Loucy (cell line): ENCODE data around the gene CCDC127.

Experiments
- H2AFZ ChIP-seq: fragments of 200-600 bp; sonication (generic); 2 replicates; pipeline ENCODE4 v1.6.0; 2016; ENCODE audit warnings: antibody characterized with exemption, mild to moderate bottlenecking, low read length, moderate library complexity
- H3F3A ChIP-seq: fragments of 200-600 bp; 2 replicates; pipeline ENCODE4 v1.6.0; 2016; ENCODE audit warnings: antibody characterized with exemption, low read depth, mild to moderate bottlenecking
- H3K27me3 ChIP-seq: fragments of 200-600 bp; sonication (generic); 2 replicates; pipeline ENCODE4 v1.6.1; 2014; ENCODE audit warnings: low read length, mild to moderate bottlenecking; ENCODE audit not compliant: insufficient read depth, poor library complexity, severe bottlenecking
- H3K36me3 ChIP-seq: fragments of 200-600 bp; sonication (generic); 2 replicates; pipeline ENCODE4 v1.6.1; 2016; ENCODE audit warnings: low read length; ENCODE audit not compliant: insufficient read depth
- H3K4me1 ChIP-seq: fragments of 200-600 bp; sonication (generic); 2 replicates; pipeline ENCODE4 v1.5.1; 2014; ENCODE audit warnings: low read length, mild to moderate bottlenecking; ENCODE audit not compliant: insufficient read depth, poor library complexity, severe bottlenecking
- H3K4me2 ChIP-seq: fragments of 200-600 bp; sonication (generic); 2 replicates; pipeline ENCODE4 v1.6.0; 2014; ENCODE audit warnings: antibody characterized with exemption, low read length, low read depth, mild to moderate bottlenecking; ENCODE audit not compliant: poor library complexity, severe bottlenecking
- H3K4me3 ChIP-seq: fragments of 200-600 bp; sonication (generic); 2 replicates; pipeline ENCODE4 v1.5.1; 2014; ENCODE audit warnings: low read length, mild to moderate bottlenecking, mixed read lengths; ENCODE audit not compliant: poor library complexity, severe bottlenecking
- H3K79me2 ChIP-seq: fragments of 200-600 bp; sonication (generic); 2 replicates; pipeline ENCODE4 v1.6.1; 2014; ENCODE audit warnings: low read length; ENCODE audit not compliant: insufficient read depth
- H3K9ac ChIP-seq: fragments of 200-600 bp; sonication (generic); 2 replicates; pipeline ENCODE4 v1.6.0; 2014; ENCODE audit warnings: mild to moderate bottlenecking, low read depth, low read length, moderate library complexity; ENCODE audit not compliant: poor library complexity, severe bottlenecking
- H3K9me2 ChIP-seq: fragments of 200-600 bp; sonication (generic); replicated peaks from 2 replicates; pipeline ENCODE4 v1.6.1; 2016; ENCODE audit warnings: low read depth, low read length, mixed read lengths
- H3K9me3 ChIP-seq: fragments of 200-600 bp; sonication (generic); 2 replicates; pipeline ENCODE4 v1.6.1; 2014; ENCODE audit warnings: mild to moderate bottlenecking, antibody characterized with exemption, low read length, low read depth; ENCODE audit not compliant: insufficient read depth
- H4K20me1 ChIP-seq: fragments of 200-600 bp; sonication (generic); 2 replicates; pipeline ENCODE4 v1.6.0; 2014; ENCODE audit warnings: antibody characterized with exemption, low read length, mild to moderate bottlenecking; ENCODE audit not compliant: insufficient read depth, poor library complexity, severe bottlenecking
- EZH2phosphoT487 ChIP-seq: fragments of 200-600 bp; IDR thresholded peaks from 2 replicates; pipeline ENCODE4 v1.6.1; 2018; ENCODE audit warnings: antibody characterized with exemption, mild to moderate bottlenecking, moderate library complexity, borderline replicate concordance
- TF ChIP-seq, protein P1 (sequence below): fragments of 200-600 bp; sonication (generic); conservative IDR thresholded peaks from 2 replicates; pipeline ENCODE4 v1.5.1; 2014; ENCODE audit warnings: mild to moderate bottlenecking, antibody characterized with exemption, low read length

CCDC127 gene

DNA sequence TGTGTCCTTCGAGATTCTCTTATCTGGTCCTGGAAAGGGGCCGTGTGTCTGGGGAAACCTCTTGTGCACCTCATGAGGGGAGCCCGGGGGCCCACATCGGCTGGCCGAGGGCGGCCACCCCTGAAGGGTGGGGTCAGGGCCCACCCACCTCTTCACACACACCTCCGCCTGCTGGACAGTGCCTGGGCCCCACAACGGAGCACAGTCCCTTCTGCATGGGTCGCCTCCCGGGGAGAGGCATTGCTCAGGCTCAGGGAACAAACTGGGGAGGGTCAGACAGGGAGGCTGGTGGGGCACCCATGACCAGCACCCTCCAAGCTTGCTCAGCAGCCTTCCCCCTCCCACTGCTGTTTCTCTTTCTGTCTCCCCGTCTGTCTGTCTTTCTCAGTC is 28.0 kb downstream of the CCDC127 start:
- H3K4me1 ChIP-seq: peaks cover 61% of the 10 kb centered on the region
- no peaks in the 10 kb centered on the region for H3F3A ChIP-seq
- H3K4me3 ChIP-seq: no peak overlapping the region
- TF ChIP-seq EZH2phosphoT487: no peak
- TF ChIP-seq, protein P1, sequence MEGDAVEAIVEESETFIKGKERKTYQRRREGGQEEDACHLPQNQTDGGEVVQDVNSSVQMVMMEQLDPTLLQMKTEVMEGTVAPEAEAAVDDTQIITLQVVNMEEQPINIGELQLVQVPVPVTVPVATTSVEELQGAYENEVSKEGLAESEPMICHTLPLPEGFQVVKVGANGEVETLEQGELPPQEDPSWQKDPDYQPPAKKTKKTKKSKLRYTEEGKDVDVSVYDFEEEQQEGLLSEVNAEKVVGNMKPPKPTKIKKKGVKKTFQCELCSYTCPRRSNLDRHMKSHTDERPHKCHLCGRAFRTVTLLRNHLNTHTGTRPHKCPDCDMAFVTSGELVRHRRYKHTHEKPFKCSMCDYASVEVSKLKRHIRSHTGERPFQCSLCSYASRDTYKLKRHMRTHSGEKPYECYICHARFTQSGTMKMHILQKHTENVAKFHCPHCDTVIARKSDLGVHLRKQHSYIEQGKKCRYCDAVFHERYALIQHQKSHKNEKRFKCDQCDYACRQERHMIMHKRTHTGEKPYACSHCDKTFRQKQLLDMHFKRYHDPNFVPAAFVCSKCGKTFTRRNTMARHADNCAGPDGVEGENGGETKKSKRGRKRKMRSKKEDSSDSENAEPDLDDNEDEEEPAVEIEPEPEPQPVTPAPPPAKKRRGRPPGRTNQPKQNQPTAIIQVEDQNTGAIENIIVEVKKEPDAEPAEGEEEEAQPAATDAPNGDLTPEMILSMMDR: no peak
- no peaks in the 10 kb centered on the region for H3K9me2 ChIP-seq
- no peak overlapping the region for H3K9ac ChIP-seq
- H4K20me1 ChIP-seq: no peaks in the 10 kb centered on the region
- H3K27me3 ChIP-seq: no peaks in the 10 kb centered on the region
- H3K9me3 ChIP-seq: no peaks in the 10 kb centered on the region
- no peaks in the 10 kb centered on the region for H3K36me3 ChIP-seq
- H2AFZ ChIP-seq: no peak overlapping the region
- H3K79me2 ChIP-seq: no peaks in the 10 kb centered on the region
- peak overlapping the region; percentile 6 for H3K4me2 ChIP-seq

DNA sequence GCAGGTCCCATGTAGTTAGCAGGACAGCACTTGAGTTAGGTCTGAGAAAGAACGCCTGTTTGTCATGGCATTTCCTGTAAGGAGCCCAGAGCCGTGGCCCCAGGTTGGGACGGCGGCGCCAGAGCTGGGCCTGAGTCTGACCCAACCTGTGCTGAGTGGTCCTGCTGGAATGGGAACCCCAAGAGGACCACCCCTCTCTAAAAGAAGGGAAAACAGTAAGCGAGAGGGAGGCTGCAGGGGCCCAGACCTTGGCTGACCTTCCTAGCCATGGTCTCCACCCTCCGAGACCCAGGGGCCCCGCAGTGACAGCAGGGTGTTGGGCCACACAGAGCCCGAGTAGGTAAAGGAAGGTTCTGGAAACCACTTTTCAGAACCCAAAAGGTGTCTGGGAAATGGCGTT is 28.5 kb downstream of the CCDC127 start:
- H3K4me2 ChIP-seq: peak overlapping the region; percentile 56

DNA sequence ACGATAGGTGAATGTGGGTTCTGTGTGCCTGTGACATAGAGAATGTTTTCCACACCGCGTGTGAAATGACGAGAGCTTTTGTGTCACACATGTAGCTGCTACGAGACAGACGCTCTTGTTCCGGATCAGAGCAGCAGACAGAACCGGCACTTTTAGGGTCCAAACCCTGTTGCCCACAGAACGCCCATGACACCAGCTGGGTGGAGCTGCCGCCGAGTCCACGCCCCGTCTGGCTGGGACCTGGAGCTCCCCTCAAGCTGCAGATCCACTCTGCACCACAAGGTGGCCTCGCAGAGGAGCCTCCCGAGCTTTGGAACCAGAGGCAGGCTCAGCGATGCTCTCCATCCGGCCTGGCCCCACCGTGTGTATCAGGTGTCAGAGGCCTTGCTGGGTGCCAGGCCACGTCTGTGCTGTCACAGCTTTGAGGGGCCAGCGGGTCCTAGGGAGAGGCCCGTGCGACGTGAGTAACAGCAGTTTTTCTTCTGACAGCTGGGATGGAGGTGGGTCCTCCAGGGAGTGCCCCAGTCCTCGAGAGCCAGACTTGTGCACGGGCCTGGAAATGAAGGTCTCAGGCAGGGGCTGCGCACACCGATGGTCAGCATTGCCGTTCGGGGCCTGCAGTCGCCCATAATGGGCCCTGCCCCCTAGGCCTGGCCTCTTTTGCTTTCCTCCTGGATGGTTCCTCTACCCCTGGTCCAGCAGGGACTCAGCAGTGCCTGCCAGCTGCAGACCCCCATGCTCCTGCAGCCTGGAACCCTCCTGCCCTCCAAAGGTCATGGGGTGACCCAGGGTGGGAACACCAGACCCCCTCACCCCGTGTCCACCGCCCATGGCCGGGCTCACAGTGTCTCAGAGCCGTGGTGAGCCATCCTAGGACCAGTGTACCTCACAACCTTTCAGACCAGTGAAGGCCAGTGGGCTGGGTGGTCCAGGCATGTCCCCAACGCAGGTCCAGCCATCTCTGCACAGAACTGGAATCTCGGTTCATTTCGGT is 29.2 kb downstream of the CCDC127 start:
- Histone ChIP-seq H3K79me2 (no peaks in the 10 kb centered on the region), H3K36me3 (no peaks in the 10 kb centered on the region), H4K20me1 (no peaks in the 10 kb centered on the region), H3K4me1 (peaks cover 61% of the 10 kb centered on the region), H3K9ac (peak overlapping the region; percentile 66), H3K27me3 (no peaks in the 10 kb centered on the region), H3F3A (no peaks in the 10 kb centered on the region), H3K4me2 (peak overlapping the region; percentile 56), H2AFZ (peak overlapping the region; percentile 42), H3K9me2 (no peaks in the 10 kb centered on the region), H3K9me3 (no peaks in the 10 kb centered on the region), H3K4me3 (peak overlapping the region; percentile 32)
- no peak for TF ChIP-seq EZH2phosphoT487
- TF ChIP-seq, protein P1: peak; percentile 83

More for the DNA sequence above, 28.5 kb downstream of the CCDC127 start:
- Histone ChIP-seq H4K20me1 (no peaks in the 10 kb centered on the region), H2AFZ (no peak overlapping the region), H3K27me3 (no peaks in the 10 kb centered on the region), H3K9me3 (no peaks in the 10 kb centered on the region), H3K4me1 (peaks cover 61% of the 10 kb centered on the region), H3K79me2 (no peaks in the 10 kb centered on the region), H3K4me3 (no peak overlapping the region), H3K9me2 (no peaks in the 10 kb centered on the region), H3F3A (no peaks in the 10 kb centered on the region), H3K36me3 (no peaks in the 10 kb centered on the region), H3K9ac (peak overlapping the region; percentile 66)
- TF ChIP-seq EZH2phosphoT487: no peak
- TF ChIP-seq, protein P1: no peak
